Left lung (tissue), 10 donors: ENCODE measurements around the gene AGK. TPM values are rescaled to one million over a fixed set of nuclear protein-coding genes. Genes with fewer than 3 reads are reported as not detected.

Experiments
- ATAC-seq: fragments of 200-7000 bp; cut with Tn5 transposase; one replicate; pipeline ENCODE4 v1.9.1; 2020; ENCODE audit warnings: moderate library complexity
- DNase-seq, 4 donors: peaks; one replicate each; pipeline ENCODE4 v3.0.0-alpha.2; 2013 to 2020
- H3K27ac ChIP-seq, 2 donors: fragments of 200-600 bp; sonication (generic) in 1 of 2; one replicate each; pipeline versions ENCODE4 v1.5.0 to v1.8.0; 2020 to 2021
- H3K27me3 ChIP-seq, 2 donors: fragments of 200-600 bp; sonication (generic) in 1 of 2; one replicate each; pipeline versions ENCODE4 v1.5.0 to v1.8.0; 2020 to 2021
- H3K36me3 ChIP-seq, 2 donors: fragments of 200-600 bp; sonication (generic) in 1 of 2; one replicate each; pipeline versions ENCODE4 v1.5.0 to v1.8.0; 2020 to 2021
- H3K4me1 ChIP-seq, 2 donors: fragments of 200-600 bp; one replicate each; pipeline ENCODE4 v1.8.0; 2021
- H3K4me3 ChIP-seq, 2 donors: fragments of 200-600 bp; sonication (generic) in 1 of 2; one replicate each; pipeline versions ENCODE4 v1.5.0 to v1.8.0; 2020 to 2021; ENCODE audit warnings: mild to moderate bottlenecking in 1 of 2
- H3K9me3 ChIP-seq, 2 donors: fragments of 200-600 bp; sonication (generic) in 1 of 2; one replicate each; pipeline versions ENCODE4 v1.5.0 to v1.8.0; 2020 to 2021
- CTCF ChIP-seq, 2 donors: fragments of 200-600 bp; sonication (generic) in 1 of 2; IDR thresholded peaks; one replicate each; pipeline versions ENCODE4 v1.5.0 to v1.8.0; 2021; ENCODE audit warnings: antibody characterized with exemption in 2 of 2
- intact Hi-C, 2 donors: fragments of 100-400 bp; cut with DNase I; formaldehyde crosslinking; loops; one replicate each; pipeline versions ENCODE4 v1.11.2 to v1.14.2; 2022
- polyA plus RNA-seq, 6 donors: library from polyadenylated mRNA; unstranded; fragments of 120-200 nt; gene quantifications; one replicate each; pipeline ENCODE4 v1.2.1, GENCODE V29; 2013; ENCODE audit not compliant: insufficient read length in 6 of 6
- total RNA-seq, 2 donors: library from RNA; stranded (reverse); fragmentation: NEBNext Ultra II Directional; extraction: Animal tissue kit (Norgen Biotek cat#: 25700); gene quantifications; one replicate each; pipeline ENCODE4 v1.2.1, GENCODE V29; 2021
- donor health status: DM: no; HTN: yes; CAD: no.
- donor health status: DM: no; HTN: no; CAD: no.

Gene AGK
- total and polyA plus RNA-seq, 8 donors: 24.4 to 40.6 (median 36.8) TPM

- Histone ChIP-seq H3K4me3 (no peak overlapping the region), H3K27ac (no peak overlapping the region), H3K9me3 (no peaks in the 10 kb centered on the region), H3K4me1 (no peaks in the 10 kb centered on the region), H3K36me3 (no peaks in the 10 kb centered on the region), H3K27me3 (peaks cover 0 to 4% of the 10 kb centered on the region in 2 donors)
- no peak for DNase-seq
- intact Hi-C loops: no loop called here
- no peak for ATAC-seq
- no peak for TF ChIP-seq CTCF (IDR thresholded peaks at IDR 0.05)
Measured at GRCh38 chr7:141525973-141526514, 25.2 kb upstream of the AGK start.

GRCh38 chr7:141527076-141527475 is 24.1 kb upstream of the AGK start:
- Histone ChIP-seq H3K4me1 (no peaks in the 10 kb centered on the region), H3K27ac (no peak overlapping the region), H3K36me3 (no peaks in the 10 kb centered on the region), H3K27me3 (peaks cover 0 to 4% of the 10 kb centered on the region in 2 donors), H3K4me3 (no peak overlapping the region), H3K9me3 (no peaks in the 10 kb centered on the region)
- DNase-seq: no peak
- TF ChIP-seq CTCF (IDR thresholded peaks at IDR 0.05): no peak
- intact Hi-C loops: no loop called here
- no peak for ATAC-seq

- DNase-seq (no peak), ATAC-seq (no peak)
- no peaks in the 10 kb centered on the region for H3K36me3 ChIP-seq
- no peak overlapping the region for H3K4me3 ChIP-seq
- no peaks in the 10 kb centered on the region for H3K4me1 ChIP-seq
- no peak for TF ChIP-seq CTCF (IDR thresholded peaks at IDR 0.05)
- H3K9me3 ChIP-seq: no peaks in the 10 kb centered on the region
- peaks cover 0 to 4% of the 10 kb centered on the region in 2 donors for H3K27me3 ChIP-seq
- intact Hi-C loops: no loop called here
- no peak overlapping the region for H3K27ac ChIP-seq
Measured at GRCh38 chr7:141528399-141528798, 22.8 kb upstream of the AGK start.

- H3K9me3 ChIP-seq: no peaks in the 10 kb centered on the region
- intact Hi-C loops: no loop called here
- H3K36me3 ChIP-seq: no peaks in the 10 kb centered on the region
- DNase-seq (peak in 3 of 4 donors; percentile 51 to 89 (median 80)), ATAC-seq (peak; percentile 96)
- TF ChIP-seq CTCF (IDR thresholded peaks at IDR 0.05): peak; percentile 87 to 98
- no peak overlapping the region for H3K27ac ChIP-seq
- H3K4me3 ChIP-seq: no peak overlapping the region
- H3K4me1 ChIP-seq: no peaks in the 10 kb centered on the region
- H3K27me3 ChIP-seq: peaks cover 0 to 23% of the 10 kb centered on the region in 2 donors
Measured at GRCh38 chr7:141533149-141533949, 17.9 kb upstream of the AGK start.
